ENCODE results near the gene ZDHHC11B.
"Not testable (repeated sequence)": the region's sequence is repeated elsewhere in the genome, so short reads cannot be mapped to it uniquely, and the experiment has no call there.

DNA sequence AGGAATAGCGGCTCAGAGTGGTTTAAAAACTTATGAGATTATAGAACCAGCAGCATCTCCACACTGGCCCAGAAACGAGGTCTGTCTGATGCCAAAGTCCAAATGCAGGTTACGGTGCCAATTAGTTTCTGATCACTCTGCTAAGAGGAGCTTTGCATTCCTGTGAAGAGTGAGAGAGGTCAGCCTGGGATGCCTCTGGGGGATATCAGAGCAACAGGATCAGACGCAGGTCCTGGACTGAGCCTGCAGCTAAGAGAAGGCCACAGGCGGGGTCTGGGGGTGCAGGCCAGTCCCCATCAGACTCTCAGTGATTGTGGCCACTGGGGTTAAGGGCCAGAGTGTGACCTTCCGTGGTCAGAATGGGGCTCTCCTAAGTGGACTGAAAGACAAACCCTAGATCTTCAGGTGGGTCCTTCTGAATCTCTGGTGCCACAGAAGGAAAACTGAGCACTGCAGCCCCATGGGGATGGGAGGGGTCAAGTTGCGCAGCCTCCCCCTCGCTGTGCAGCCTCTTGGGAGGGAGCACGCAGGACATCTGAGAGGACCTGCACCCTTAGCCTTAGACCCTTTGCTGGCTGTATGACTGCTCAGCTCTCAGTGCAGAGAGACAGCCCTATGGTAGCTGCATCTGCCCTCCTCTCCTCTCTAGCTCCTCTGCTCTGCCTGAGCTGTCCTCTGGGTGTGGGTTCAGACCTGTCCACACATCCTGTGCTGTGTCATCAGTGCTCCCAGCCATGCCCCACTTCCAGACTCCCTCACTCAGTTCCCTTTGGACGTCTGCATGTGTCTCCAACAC, 23.4 kb upstream of the ZDHHC11B start:
- TF ChIP-seq, protein P1, sequence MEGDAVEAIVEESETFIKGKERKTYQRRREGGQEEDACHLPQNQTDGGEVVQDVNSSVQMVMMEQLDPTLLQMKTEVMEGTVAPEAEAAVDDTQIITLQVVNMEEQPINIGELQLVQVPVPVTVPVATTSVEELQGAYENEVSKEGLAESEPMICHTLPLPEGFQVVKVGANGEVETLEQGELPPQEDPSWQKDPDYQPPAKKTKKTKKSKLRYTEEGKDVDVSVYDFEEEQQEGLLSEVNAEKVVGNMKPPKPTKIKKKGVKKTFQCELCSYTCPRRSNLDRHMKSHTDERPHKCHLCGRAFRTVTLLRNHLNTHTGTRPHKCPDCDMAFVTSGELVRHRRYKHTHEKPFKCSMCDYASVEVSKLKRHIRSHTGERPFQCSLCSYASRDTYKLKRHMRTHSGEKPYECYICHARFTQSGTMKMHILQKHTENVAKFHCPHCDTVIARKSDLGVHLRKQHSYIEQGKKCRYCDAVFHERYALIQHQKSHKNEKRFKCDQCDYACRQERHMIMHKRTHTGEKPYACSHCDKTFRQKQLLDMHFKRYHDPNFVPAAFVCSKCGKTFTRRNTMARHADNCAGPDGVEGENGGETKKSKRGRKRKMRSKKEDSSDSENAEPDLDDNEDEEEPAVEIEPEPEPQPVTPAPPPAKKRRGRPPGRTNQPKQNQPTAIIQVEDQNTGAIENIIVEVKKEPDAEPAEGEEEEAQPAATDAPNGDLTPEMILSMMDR (IDR thresholded peaks at IDR 0.05), result not testable (repeated sequence)
- not testable (repeated sequence) for TF ChIP-seq POLR2A (IDR thresholded peaks at IDR 0.05)
